GM19372 (cell line): ENCODE results near the gene ADM5.

Experiments used
- ATAC-seq: cut with Tn5 transposase; IDR thresholded peaks from one replicate; pipeline ENCODE4 v1.9.1; 2021; ENCODE audit warnings: mild to moderate bottlenecking, low read depth, moderate library complexity; ENCODE audit not compliant: unreplicated experiment

ADM5 gene

DNA sequence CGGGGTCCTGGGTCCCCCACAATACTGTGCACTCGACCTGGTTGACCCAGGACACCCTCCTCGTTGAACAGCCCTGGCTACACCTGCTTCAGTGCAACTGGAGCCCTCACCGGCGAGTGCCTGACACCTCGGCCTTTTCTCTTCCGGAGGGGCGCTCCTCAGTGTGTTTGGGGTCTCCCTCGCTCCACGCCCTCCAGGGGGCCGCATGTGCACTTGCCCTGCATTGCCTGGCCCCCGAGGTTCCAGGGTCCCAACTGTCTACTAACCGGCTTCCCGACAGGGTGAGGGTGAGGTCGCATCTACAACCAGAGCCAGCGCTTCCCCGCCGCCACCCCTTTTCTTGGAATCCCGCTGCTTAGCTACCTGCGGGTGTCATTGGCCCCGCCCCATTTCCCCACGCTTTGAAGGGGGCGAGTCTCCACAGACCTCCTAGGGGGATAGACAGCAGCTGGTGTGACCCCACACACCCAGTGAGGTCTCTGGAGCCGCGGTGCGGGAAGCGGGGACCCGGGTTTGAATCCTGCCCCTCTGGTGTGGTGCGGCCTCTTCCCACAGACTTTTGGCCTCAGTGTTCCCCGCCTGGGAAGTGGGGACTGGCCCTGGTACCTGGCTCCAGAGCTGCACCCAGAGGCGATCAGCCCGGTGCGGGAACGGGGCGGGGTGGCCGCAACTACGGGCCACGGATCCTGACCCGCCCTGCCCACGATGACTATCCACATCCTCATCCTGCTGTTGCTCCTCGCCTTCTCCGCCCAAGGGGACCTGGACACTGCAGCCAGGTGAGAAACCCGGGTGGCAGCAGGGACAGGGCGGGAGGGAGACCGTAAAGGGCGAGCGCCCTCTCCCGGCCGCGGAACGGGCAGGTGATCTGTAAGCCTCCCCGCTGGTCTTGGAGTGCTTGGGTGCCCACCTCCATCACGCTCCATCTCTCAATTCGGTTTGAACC, at the start of gene ADM5:
Gene ADM5, plus strand, starts transcription at position 462 of the 946 bp plus-strand sequence. Its CDS starts 244 bp downstream, at position 706.
- ATAC-seq: no peak

GRCh38 chr19:49640113-49640898, 49.1 kb upstream of the ADM5 start, which contains the start of gene RRAS:
RRAS (minus strand) TSS chr19:49640143; CDS start chr19:49640098, 45 bp downstream.
- peak; percentile 54 for ATAC-seq

DNA sequence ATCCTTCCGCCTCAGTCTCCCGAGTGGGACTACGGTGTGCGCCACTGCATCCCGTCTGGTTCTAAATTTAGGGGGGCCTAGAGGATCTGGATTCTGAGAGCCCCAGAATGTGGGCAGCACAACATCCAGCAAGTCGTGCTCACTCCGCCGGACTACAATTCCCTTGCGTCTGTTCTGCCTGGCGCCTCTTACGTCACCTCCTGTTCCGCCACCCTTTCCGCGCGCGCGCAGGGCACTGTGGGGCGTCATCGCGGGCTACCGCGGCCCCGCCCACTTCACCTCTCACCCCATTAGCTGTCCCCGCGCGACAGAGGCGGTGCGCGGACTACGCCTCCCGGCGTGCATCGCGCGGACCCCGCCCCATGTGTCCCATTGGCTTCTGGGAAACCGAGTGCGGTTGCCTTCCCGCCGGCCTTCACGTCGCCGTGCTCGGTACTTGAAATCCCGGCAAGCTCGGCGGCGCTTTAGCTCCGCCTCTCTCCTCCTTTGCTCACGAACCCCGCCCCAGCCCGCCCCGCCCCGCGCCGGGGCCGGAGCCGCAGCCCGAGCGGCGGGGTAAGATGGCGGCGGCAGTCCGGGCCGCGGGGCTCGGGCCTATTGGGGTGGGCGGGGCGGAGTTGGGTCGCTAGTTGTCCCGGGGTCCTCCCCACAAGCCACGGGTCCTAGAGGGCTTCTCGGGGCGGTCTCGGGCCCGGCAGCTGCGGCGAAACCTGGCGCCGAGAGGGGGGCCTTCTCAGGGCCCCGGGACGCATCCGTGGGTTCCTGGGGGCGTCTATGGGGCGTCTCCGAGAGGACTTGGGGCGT, 47.5 kb upstream of the ADM5 start, which contains the start of gene SCAF1:
Gene SCAF1, plus strand, starts transcription at position 522 of the 804 bp plus-strand sequence. CDS start 2,818 bp downstream, outside the sequence.
- peak; percentile 59 for ATAC-seq

GRCh38 chr19:49642492-49643035, 46.8 kb upstream of the ADM5 start:
- ATAC-seq: no peak

DNA sequence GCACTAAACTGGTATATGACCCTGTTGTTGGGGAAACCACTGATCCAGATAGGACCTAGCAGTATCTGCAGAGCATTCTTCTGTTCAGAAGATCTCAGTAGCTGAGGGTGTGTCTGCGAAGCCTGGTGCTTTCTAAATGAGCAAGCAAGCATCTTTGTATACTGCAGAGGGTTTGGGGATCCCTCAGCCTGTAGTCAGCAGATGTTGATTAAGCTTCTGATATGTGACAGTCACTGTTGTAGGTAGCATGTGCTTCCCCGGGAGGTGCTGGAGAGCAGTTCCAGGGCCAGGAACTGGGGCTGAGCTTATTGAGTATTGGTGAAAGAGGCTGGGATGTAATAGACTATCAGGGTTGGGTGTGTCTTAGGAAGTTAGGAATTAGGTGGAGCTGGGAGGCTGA, 45.9 kb upstream of the ADM5 start:
- ATAC-seq: no peak

DNA sequence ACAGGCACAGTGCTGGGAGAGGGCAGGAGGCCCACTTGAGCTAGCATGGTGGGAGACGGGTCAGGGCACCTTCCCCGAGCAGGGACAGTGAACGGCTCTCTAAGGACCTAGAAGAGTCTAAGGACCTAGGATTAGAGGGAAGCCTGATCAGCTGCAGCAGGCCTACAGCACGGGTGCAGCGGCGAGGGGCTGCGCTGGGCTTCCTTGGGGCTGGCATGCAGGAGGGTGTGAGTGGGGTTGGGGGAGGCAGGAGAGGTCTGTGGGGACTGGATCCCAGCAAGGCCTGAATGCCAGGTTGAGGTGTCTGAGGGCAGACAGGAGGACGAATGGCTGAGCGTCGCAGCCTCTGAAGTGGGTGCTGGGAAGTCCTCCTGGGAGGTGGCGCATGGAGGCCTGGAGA, 43.8 kb upstream of the ADM5 start:
- no peak for ATAC-seq

DNA sequence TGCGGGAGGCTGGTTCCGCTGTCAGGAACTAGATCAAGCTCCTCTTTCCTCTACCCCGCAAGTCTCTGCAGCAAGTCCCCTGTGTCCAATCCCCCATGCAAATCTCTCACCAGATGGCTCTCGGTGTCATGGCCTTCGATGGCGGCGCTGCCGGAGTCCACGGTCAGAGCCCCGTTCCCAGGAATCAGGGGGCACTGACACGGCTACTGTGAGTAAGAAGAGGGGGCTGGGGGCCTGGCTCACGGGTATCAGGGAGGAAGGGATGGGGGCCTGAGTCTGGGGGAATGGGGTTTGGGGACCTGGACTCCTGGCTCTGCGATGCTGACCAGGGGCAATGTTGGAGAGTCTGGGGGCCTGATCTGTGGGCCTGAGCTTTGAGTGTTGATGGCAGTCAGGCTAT, 43.4 kb upstream of the ADM5 start:
- no peak for ATAC-seq

DNA sequence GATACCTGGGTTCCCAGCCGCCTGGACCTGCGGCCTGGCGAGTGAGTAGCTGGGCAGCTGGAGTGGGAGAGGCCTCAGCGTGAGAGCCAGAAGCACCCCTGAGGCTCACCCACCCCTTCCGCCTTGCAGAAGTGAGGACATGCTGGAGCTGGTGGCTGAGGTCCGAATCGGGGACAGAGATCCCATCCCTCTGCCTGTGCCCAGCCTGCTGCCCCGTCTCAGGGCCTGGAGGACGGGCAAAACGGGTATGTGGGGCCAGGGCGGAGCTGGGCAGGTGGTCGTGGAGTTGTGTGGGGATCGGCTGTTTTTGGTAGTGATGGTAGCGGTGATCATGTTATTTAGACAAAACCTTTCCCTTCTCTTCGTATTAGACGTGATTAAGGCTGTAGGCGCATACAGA, 42.8 kb upstream of the ADM5 start:
- no peak for ATAC-seq

GRCh38 chr19:49651029-49651819, 38.2 kb upstream of the ADM5 start:
- no peak for ATAC-seq

- ATAC-seq: no peak
Observed at GRCh38 chr19:49651820-49652550, 37.4 kb upstream of the ADM5 start.

GRCh38 chr19:49652551-49653465, 36.6 kb upstream of the ADM5 start:
- ATAC-seq: no peak

- ATAC-seq: no peak
Observed at GRCh38 chr19:49653466-49653806, 36.0 kb upstream of the ADM5 start.

DNA sequence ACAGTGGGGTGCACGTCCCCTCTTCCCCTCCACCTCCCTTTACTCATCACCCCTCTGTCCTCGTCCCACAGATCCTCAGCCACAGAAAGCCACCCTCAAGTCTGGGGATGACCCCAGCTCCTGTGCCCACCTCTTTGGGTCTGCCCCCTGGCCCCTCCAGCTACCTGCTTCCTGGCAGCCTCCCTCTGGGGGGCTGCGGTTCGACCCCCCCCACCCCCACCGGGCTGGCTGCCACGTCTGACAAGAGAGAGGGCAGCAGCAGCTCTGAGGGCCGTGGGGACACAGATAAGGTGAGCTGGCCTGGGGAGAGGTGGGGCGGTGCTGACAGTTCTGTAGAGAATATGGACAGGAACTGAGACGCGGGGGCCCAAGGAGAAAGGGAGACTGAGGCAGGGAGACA, 34.8 kb upstream of the ADM5 start:
- no peak for ATAC-seq

GRCh38 chr19:49655570-49656455, 33.6 kb upstream of the ADM5 start:
- no peak for ATAC-seq

GRCh38 chr19:49656456-49657109, 32.8 kb upstream of the ADM5 start:
- ATAC-seq: no peak

DNA sequence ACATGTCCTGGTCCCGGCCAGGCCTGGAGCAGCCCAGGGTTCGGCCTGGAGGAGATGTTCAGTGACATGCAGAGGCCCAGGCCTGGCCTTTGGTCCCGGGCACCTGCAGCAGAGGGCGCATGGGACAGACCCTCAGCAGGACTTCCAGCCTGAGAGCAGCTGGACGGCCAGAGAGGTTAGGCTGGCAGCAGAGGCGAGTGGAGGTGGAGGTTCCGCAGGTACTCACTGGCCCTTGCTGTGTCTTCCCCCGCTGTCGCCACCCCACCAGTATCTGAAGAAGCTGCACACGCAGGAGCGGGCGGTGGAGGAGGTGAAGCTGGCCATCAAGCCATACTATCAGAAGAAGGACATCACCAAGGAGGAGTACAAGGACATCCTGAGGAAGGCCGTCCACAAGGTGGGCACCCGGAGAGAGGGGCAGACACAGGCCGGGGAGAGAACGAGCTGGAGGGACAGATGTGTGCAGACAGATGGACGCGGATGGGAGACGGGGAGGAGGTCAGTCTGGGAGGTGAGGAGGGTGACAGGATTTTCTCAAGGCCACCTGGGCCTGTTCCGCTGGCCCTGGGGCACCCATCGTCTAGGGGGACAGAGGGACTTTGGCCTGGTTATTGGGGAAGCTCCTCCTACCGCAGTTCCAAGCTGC, 31.8 kb upstream of the ADM5 start:
- ATAC-seq: no peak
